A549 (cell line): ENCODE measurements around the gene SGCD. TPM values are rescaled to one million over a fixed set of nuclear protein-coding genes. Genes with fewer than 3 reads are reported as not detected.

ENCODE experiments used
- ATAC-seq, 2 experiments: fragments of 200-7000 bp in 1 of 2; fragments of >200 bp in 1 of 2; cut with Nextera tagmentation in 1 of 2; cut with Tn5 transposase in 1 of 2; 3 replicates each; pipeline versions ENCODE4 v1.8.0 to v1.9.1; 2018 to 2020; ENCODE audit warnings: mild to moderate bottlenecking in 1 of 2, moderate library complexity in 1 of 2
- CTCF ChIA-PET: fragments of 300-600 bp; sonication (Branson Sonifier 250); formaldehyde crosslinking; extraction: SDS; loops from one replicate; lab custom pipeline; 2021; ENCODE audit warnings: antibody characterized with exemption, inconsistent platforms; lab: Yijun Ruan, JAX
- POLR2A ChIA-PET: fragments of 350-600 bp; formaldehyde crosslinking; extraction: SDS; loops from one replicate; lab custom pipeline; 2021; ENCODE audit warnings: antibody characterized with exemption, inconsistent platforms; lab: Yijun Ruan, JAX
- DNase-seq, 2 experiments: peaks; one replicate each; pipeline versions ENCODE4 v3.0.0 to v3.0.0-alpha.2; 2011 to 2016; ENCODE audit warnings: low read depth in 1 of 2, low spot score in 1 of 2
- FAIRE-seq: peaks from 2 replicates; lab custom pipeline; 2011; peaks lifted over from hg19 to GRCh38; lab: Jason Lieb, UNC
- H3K27ac ChIP-seq, 2 experiments: fragments of >200 bp; sonication (Bioruptor Twin); formaldehyde crosslinking; 3 replicates each; pipeline ENCODE4 v1.5.1; 2016 to 2017
- H3K4me1 ChIP-seq: fragments of >200 bp; sonication (Bioruptor Twin); formaldehyde crosslinking; 3 replicates; pipeline ENCODE4 v1.6.1; 2016
- H3K4me2 ChIP-seq: fragments of >200 bp; sonication (Bioruptor Twin); formaldehyde crosslinking; 3 replicates; pipeline ENCODE4 v1.6.1; 2016
- H3K4me3 ChIP-seq: fragments of >200 bp; sonication (Bioruptor Twin); formaldehyde crosslinking; 3 replicates; pipeline ENCODE4 v1.5.1; 2016
- H3K9me3 ChIP-seq: fragments of >200 bp; sonication (Bioruptor Twin); formaldehyde crosslinking; 3 replicates; pipeline ENCODE4 v1.6.1; 2016
- BHLHE40 ChIP-seq: IDR thresholded peaks from 2 replicates; pipeline ENCODE4 v1.6.1; 2012; ENCODE audit warnings: low read depth, low read length, inconsistent platforms
- CBX2 ChIP-seq: fragments of 200-600 bp; sonication (generic); IDR thresholded peaks from 2 replicates; pipeline ENCODE4 v1.6.1; 2016; ENCODE audit warnings: low read depth, mild to moderate bottlenecking, borderline replicate concordance
- CBX8 ChIP-seq: fragments of 200-600 bp; sonication (generic); IDR thresholded peaks from 2 replicates; pipeline ENCODE4 v1.6.1; 2016
- CEBPB ChIP-seq, 2 experiments: fragments of >200 bp in 1 of 2; sonication (Bioruptor Twin) in 1 of 2; formaldehyde crosslinking in 1 of 2; IDR thresholded peaks; 2 replicates each; pipeline ENCODE4 v1.6.1; 2012 to 2016
- CHD2 ChIP-seq: fragments of 150-350 bp; IDR thresholded peaks from 2 replicates; pipeline ENCODE4 v1.6.1; 2014; ENCODE audit warnings: low read length; ENCODE audit not compliant: partially characterized antibody
- CHD4 ChIP-seq: fragments of 200-600 bp; sonication (generic); IDR thresholded peaks from 2 replicates; pipeline ENCODE4 v1.6.1; 2016; ENCODE audit warnings: antibody characterized with exemption, mild to moderate bottlenecking, borderline replicate concordance
- EHF ChIP-seq: fragments of 250-450 bp; sonication (Bioruptor Pico); IDR thresholded peaks from 2 replicates; pipeline ENCODE4 v1.5.0; 2020; ENCODE audit warnings: mild to moderate bottlenecking
- EHMT2 ChIP-seq: fragments of 200-600 bp; sonication (generic); IDR thresholded peaks from 2 replicates; pipeline ENCODE4 v1.6.1; 2016; ENCODE audit warnings: antibody characterized with exemption, low read depth, mild to moderate bottlenecking, moderate library complexity
- EP300 ChIP-seq, 2 experiments: fragments of >200 bp; sonication (Bioruptor Twin); formaldehyde crosslinking; IDR thresholded peaks; 2 replicates in 1 of 2; 3 replicates in 1 of 2; pipeline ENCODE4 v1.6.1; 2016 to 2017
- FOSB ChIP-seq: fragments of 250-450 bp; sonication (Bioruptor Pico); IDR thresholded peaks from 2 replicates; pipeline ENCODE4 v1.5.0; 2020; ENCODE audit warnings: mild to moderate bottlenecking, moderate library complexity
- FOSL2 ChIP-seq, 2 experiments: fragments of 450-650 bp in 1 of 2; fragments of >200 bp in 1 of 2; sonication (Bioruptor Twin) in 1 of 2; formaldehyde crosslinking; IDR thresholded peaks; 2 replicates each; pipeline versions ENCODE4 v1.5.0 to v1.6.1; 2016 to 2020; ENCODE audit warnings: mild to moderate bottlenecking in 1 of 2, moderate library complexity in 1 of 2
- FOXS1 ChIP-seq: fragments of 250-450 bp; sonication (Bioruptor Pico); IDR thresholded peaks from 2 replicates; pipeline ENCODE4 v1.5.0; 2020; ENCODE audit warnings: mild to moderate bottlenecking, moderate library complexity
- HDAC2 ChIP-seq: fragments of 200-600 bp; sonication (generic); IDR thresholded peaks from 2 replicates; pipeline ENCODE4 v1.6.1; 2016
- HEYL ChIP-seq: fragments of 250-450 bp; sonication (Bioruptor Pico); IDR thresholded peaks from 2 replicates; pipeline ENCODE4 v1.8.0; 2021; ENCODE audit warnings: mild to moderate bottlenecking, moderate library complexity
- HOXA7 ChIP-seq: fragments of 250-450 bp; sonication (Bioruptor Pico); IDR thresholded peaks from 2 replicates; pipeline ENCODE4 v1.5.0; 2020; ENCODE audit warnings: mild to moderate bottlenecking, moderate library complexity
- HOXB13 ChIP-seq: fragments of 250-450 bp; sonication (Bioruptor Pico); IDR thresholded peaks from 2 replicates; pipeline ENCODE4 v1.5.0; 2020; ENCODE audit warnings: low read depth, mild to moderate bottlenecking, moderate library complexity
- KDM1A ChIP-seq: fragments of 200-600 bp; sonication (generic); IDR thresholded peaks from 2 replicates; pipeline ENCODE4 v1.6.1; 2016; ENCODE audit warnings: low read depth, mild to moderate bottlenecking
- KDM5A ChIP-seq: fragments of 200-600 bp; sonication (generic); IDR thresholded peaks from 2 replicates; pipeline ENCODE4 v1.6.1; 2016; ENCODE audit warnings: antibody characterized with exemption, mild to moderate bottlenecking
- MAFK ChIP-seq: fragments of 450-650 bp; IDR thresholded peaks from 2 replicates; pipeline ENCODE4 v1.6.1; 2014; ENCODE audit not compliant: partially characterized antibody
- MYC ChIP-seq: IDR thresholded peaks from 2 replicates; pipeline ENCODE4 v1.6.1; 2012; ENCODE audit warnings: mild to moderate bottlenecking, inconsistent platforms, low read length, improper control_type of control experiment, borderline replicate concordance
- NR3C1 ChIP-seq: fragments of >200 bp; sonication (Bioruptor Twin); formaldehyde crosslinking; IDR thresholded peaks from 3 replicates; pipeline ENCODE4 v1.6.1; 2017
- PHF8 ChIP-seq: fragments of 200-600 bp; sonication (generic); IDR thresholded peaks from 2 replicates; pipeline ENCODE4 v1.6.1; 2016; ENCODE audit warnings: low read depth, mild to moderate bottlenecking, antibody characterized with exemption, moderate library complexity, borderline replicate concordance
- POLR2A ChIP-seq: IDR thresholded peaks from 2 replicates; pipeline ENCODE4 v1.6.1; 2012; ENCODE audit warnings: mild to moderate bottlenecking, low read length
- POLR2AphosphoS2 ChIP-seq: conservative IDR thresholded peaks from 2 replicates; pipeline ENCODE4 v1.6.1; 2012; ENCODE audit warnings: low read length, improper control_type of control experiment, inconsistent platforms
- RAD21 ChIP-seq, 2 experiments: fragments of >200 bp in 1 of 2; sonication (Bioruptor Twin) in 1 of 2; formaldehyde crosslinking in 1 of 2; IDR thresholded peaks in 1 of 2; conservative IDR thresholded peaks in 1 of 2; 2 replicates in 1 of 2; 3 replicates in 1 of 2; pipeline ENCODE4 v1.6.1; 2012 to 2018; ENCODE audit warnings: inconsistent platforms in 1 of 2
- RARB ChIP-seq: fragments of 250-450 bp; sonication (Bioruptor Pico); IDR thresholded peaks from 2 replicates; pipeline ENCODE4 v1.8.0; 2021; ENCODE audit warnings: mild to moderate bottlenecking, moderate library complexity
- RCOR1 ChIP-seq: fragments of 150-350 bp; IDR thresholded peaks from 2 replicates; pipeline ENCODE4 v1.6.1; 2014; ENCODE audit warnings: antibody characterized with exemption, low read length, low read depth
- REST ChIP-seq: fragments of 200-600 bp; sonication (generic); IDR thresholded peaks from 2 replicates; pipeline ENCODE4 v1.6.1; 2016; ENCODE audit warnings: antibody characterized with exemption, mild to moderate bottlenecking, moderate library complexity
- TFCP2L1 ChIP-seq: fragments of 250-450 bp; sonication (Bioruptor Pico); IDR thresholded peaks from 2 replicates; pipeline ENCODE4 v1.5.0; 2021; ENCODE audit warnings: mild to moderate bottlenecking
- WGBS: methylation state at CpG from one replicate; pipeline ENCODE4 v1.1.6; 2017; ENCODE audit errors: missing lambda C conversion rate; 5-methylcytosine and 5-hydroxymethylcytosine counted together
- polyA plus RNA-seq, 4 experiments: library from polyadenylated mRNA; depleted of rRNA in 3 of 4; stranded (reverse); fragments of >200 nt; fragmentation: RNase III in 1 of 4; extraction: RNeasy Plus Mini Kit Qiagen cat#74134 plus additional on column Dnase treatment in 1 of 4; gene quantifications; 2 replicates in 3 of 4; 3 replicates in 1 of 4; pipeline ENCODE4 v1.2.3, GENCODE V29; 2011 to 2017
- TF ChIP-seq, protein P1 (sequence below): fragments of >200 bp; sonication (Bioruptor Twin); formaldehyde crosslinking; IDR thresholded peaks from 2 replicates; pipeline ENCODE4 v1.6.1; 2016
- TF ChIP-seq, protein P2 (sequence below): fragments of 250-450 bp; sonication (Bioruptor Pico); IDR thresholded peaks from 2 replicates; pipeline ENCODE4 v1.5.0; 2021; ENCODE audit warnings: mild to moderate bottlenecking, moderate library complexity, borderline replicate concordance

The SGCD gene
- polyA plus RNA-seq, 2 of the 4 experiments (the other 2 are of a cell fraction) = 7.6 to 10.6 TPM

DNA sequence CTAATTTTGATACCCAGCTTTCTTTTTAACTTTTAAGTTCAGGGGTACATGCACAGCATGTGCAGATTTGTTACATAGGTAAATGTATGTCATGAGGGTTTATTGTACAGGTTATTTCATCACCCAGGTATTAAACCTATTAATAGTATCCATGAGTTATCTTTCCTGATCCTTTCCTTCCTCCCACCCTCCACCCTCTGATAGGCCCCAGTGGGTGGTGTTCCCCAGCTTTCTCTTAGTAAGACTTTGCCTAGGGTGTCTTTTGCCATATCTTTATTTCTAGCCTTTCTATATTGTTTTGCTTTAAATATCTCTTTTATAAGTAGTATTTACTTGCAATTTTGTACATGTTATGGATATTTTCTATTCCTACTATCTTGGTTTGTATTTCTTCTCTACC, 243.7 kb downstream of the SGCD start:
- DNase-seq = no peak
- H3K9me3 ChIP-seq = no peaks in the 10 kb centered on the region
- ATAC-seq = no peak
- no peak overlapping the region for H3K27ac ChIP-seq
- CTCF ChIA-PET = no interaction called here
- no peak overlapping the region for H3K4me2 ChIP-seq
- TF ChIP-seq PHF8 = no peak
- TF ChIP-seq RCOR1 = no peak
- no peak for TF ChIP-seq TFCP2L1 (CRISPR knock-in tag)
- TF ChIP-seq CEBPB (IDR thresholded peaks at IDR 0.05) = no peak
- TF ChIP-seq EHF (CRISPR knock-in tag) = no peak
- no peak for TF ChIP-seq FOSL2 (IDR thresholded peaks at IDR 0.05)
- no peak for TF ChIP-seq FOSL2 (CRISPR knock-in tag; IDR thresholded peaks at IDR 0.05)
- no peak for TF ChIP-seq NR3C1
- no peak for TF ChIP-seq POLR2A
- no peak for TF ChIP-seq RAD21 (conservative IDR thresholded peaks at IDR 0.05 in 1 of 2, IDR thresholded peaks at IDR 0.05 in 1 of 2)
- TF ChIP-seq, protein P1, sequence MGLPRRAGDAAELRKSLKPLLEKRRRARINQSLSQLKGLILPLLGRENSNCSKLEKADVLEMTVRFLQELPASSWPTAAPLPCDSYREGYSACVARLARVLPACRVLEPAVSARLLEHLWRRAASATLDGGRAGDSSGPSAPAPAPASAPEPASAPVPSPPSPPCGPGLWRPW = no peak
- no peak for TF ChIP-seq BHLHE40
- TF ChIP-seq RARB = no peak
- no peak for TF ChIP-seq CBX2
- TF ChIP-seq FOXS1 (CRISPR knock-in tag) = no peak
- TF ChIP-seq FOSB (CRISPR knock-in tag) = no peak
- TF ChIP-seq MAFK = no peak
- no peak for FAIRE-seq
- POLR2A ChIA-PET = no interaction called here
- no peak overlapping the region for H3K4me3 ChIP-seq
- H3K4me1 ChIP-seq = no peaks in the 10 kb centered on the region

GRCh38 chr5:156581725-156582124, 254.8 kb downstream of the SGCD start:
- no peak for TF ChIP-seq EP300 (IDR thresholded peaks at IDR 0.05)
- no peak for TF ChIP-seq POLR2AphosphoS2
- TF ChIP-seq KDM5A = no peak
- no peak for TF ChIP-seq EHMT2
- TF ChIP-seq REST = no peak
- no peak for TF ChIP-seq CHD4
- TF ChIP-seq POLR2A = no peak
- TF ChIP-seq HOXB13 (CRISPR knock-in tag) = no peak
- no peak for TF ChIP-seq CEBPB (IDR thresholded peaks at IDR 0.05)
- no peak for TF ChIP-seq RARB
- TF ChIP-seq KDM1A = no peak
- no peak for TF ChIP-seq HDAC2
- no peak for TF ChIP-seq MYC
- TF ChIP-seq, protein P2, sequence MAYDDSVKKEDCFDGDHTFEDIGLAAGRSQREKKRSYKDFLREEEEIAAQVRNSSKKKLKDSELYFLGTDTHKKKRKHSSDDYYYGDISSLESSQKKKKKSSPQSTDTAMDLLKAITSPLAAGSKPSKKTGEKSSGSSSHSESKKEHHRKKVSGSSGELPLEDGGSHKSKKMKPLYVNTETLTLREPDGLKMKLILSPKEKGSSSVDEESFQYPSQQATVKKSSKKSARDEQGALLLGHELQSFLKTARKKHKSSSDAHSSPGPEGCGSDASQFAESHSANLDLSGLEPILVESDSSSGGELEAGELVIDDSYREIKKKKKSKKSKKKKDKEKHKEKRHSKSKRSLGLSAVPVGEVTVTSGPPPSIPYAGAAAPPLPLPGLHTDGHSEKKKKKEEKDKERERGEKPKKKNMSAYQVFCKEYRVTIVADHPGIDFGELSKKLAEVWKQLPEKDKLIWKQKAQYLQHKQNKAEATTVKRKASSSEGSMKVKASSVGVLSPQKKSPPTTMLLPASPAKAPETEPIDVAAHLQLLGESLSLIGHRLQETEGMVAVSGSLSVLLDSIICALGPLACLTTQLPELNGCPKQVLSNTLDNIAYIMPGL = no peak
- TF ChIP-seq CHD2 = no peak
- no peak for TF ChIP-seq HEYL (CRISPR knock-in tag)
- no peak for TF ChIP-seq HOXA7 (CRISPR knock-in tag)
- no peak for TF ChIP-seq CBX8
- TF ChIP-seq EHF (CRISPR knock-in tag) = no peak
- Histone ChIP-seq H3K4me1 (no peaks in the 10 kb centered on the region), H3K9me3 (no peaks in the 10 kb centered on the region), H3K4me2 (no peak overlapping the region), H3K27ac (no peak overlapping the region), H3K4me3 (no peak overlapping the region)
- no peak for ATAC-seq
- no peak for FAIRE-seq
- ChIA-PET POLR2A (no interaction called here), CTCF (no interaction called here)
- DNase-seq = no peak
- 67% methylated on average over 3 of the region's 3 CpGs for WGBS
